Body of pancreas (tissue), 4 donors: ENCODE data around the gene KRTAP4-1.

Experiments
- CTCF ChIP-seq, 7 experiments: fragments of 450-650 bp in 4 of 7; fragments of 200-600 bp in 3 of 7; sonication (generic) in 3 of 7; IDR thresholded peaks; one replicate each; pipeline ENCODE4 v1.5.1; 2016 to 2019; ENCODE audit warnings: antibody characterized with exemption in 7 of 7
- POLR2A ChIP-seq, 3 donors: fragments of 450-650 bp; IDR thresholded peaks; one replicate each; pipeline ENCODE4 v1.6.1; 2016; ENCODE audit warnings: antibody characterized with exemption in 3 of 3, mild to moderate bottlenecking in 2 of 3

- TF ChIP-seq POLR2A (IDR thresholded peaks at IDR 0.05), result no peak
- no peak for TF ChIP-seq CTCF (IDR thresholded peaks at IDR 0.05)
Observed at GRCh38 chr17:41150026-41150425, 34.7 kb downstream of the KRTAP4-1 start.
